Lower leg skin (tissue), 3 donors: ENCODE results near the gene BST2.

Experiments
- CTCF ChIP-seq, 3 donors: fragments of 450-650 bp; IDR thresholded peaks; one replicate each; pipeline ENCODE4 v1.5.1; 2016; ENCODE audit warnings: antibody characterized with exemption in 3 of 3, mild to moderate bottlenecking in 3 of 3, moderate library complexity in 2 of 3
- POLR2A ChIP-seq, 2 donors: fragments of 450-650 bp; IDR thresholded peaks; one replicate each; pipeline ENCODE4 v1.6.1; 2016 to 2017; ENCODE audit warnings: antibody characterized with exemption in 2 of 2, mild to moderate bottlenecking in 1 of 2, moderate library complexity in 1 of 2

GRCh38 chr19:17404015-17404414 lies 1.4 kb downstream of the BST2 start:
- TF ChIP-seq CTCF (IDR thresholded peaks at IDR 0.05) (no peak), POLR2A (IDR thresholded peaks at IDR 0.05) (no peak)
